SU-DHL-6 (cell line): ENCODE results near the gene MAP1LC3B2.

Source experiments
- H2AFZ ChIP-seq: fragments of 200-600 bp; sonication (generic); 2 replicates; pipeline ENCODE4 v1.6.1; 2014; ENCODE audit warnings: low read depth, mild to moderate bottlenecking, moderate library complexity, mixed read lengths, antibody characterized with exemption, low read length; ENCODE audit not compliant: severe bottlenecking
- H3F3A ChIP-seq: fragments of 200-600 bp; shearing (Covaris generic); 2 replicates; pipeline ENCODE4 v1.6.0; 2016; ENCODE audit warnings: antibody characterized with exemption, mild to moderate bottlenecking; ENCODE audit not compliant: insufficient read depth
- H3K27ac ChIP-seq: fragments of 200-600 bp; sonication (generic); 2 replicates; pipeline ENCODE4 v1.5.1; 2016; ENCODE audit warnings: low read depth, mild to moderate bottlenecking, low read length, moderate library complexity, mixed read lengths
- H3K27me3 ChIP-seq: fragments of 200-600 bp; sonication (generic), shearing (Covaris generic); 2 replicates; pipeline ENCODE4 v1.6.0; 2014; ENCODE audit warnings: mild to moderate bottlenecking, low read length
- H3K36me3 ChIP-seq: fragments of 200-600 bp; sonication (generic); 2 replicates; pipeline ENCODE4 v1.6.1; 2014; ENCODE audit warnings: mild to moderate bottlenecking, low read length, mixed read lengths
- H3K4me2 ChIP-seq: fragments of 300-600, 200-600 bp; shearing (Covaris generic), sonication (generic); 2 replicates; pipeline ENCODE4 v1.6.0; 2014; ENCODE audit warnings: low read length, low read depth, mild to moderate bottlenecking; ENCODE audit not compliant: poor library complexity, severe bottlenecking
- H3K4me3 ChIP-seq: fragments of 200-600 bp; sonication (generic); 2 replicates; pipeline ENCODE4 v1.5.1; 2014; ENCODE audit warnings: antibody characterized with exemption, low read length, mild to moderate bottlenecking, mixed read lengths; ENCODE audit not compliant: insufficient read depth, poor library complexity, severe bottlenecking
- H3K79me2 ChIP-seq: fragments of 200-600 bp; sonication (generic); 2 replicates; pipeline ENCODE4 v1.6.1; 2014; ENCODE audit warnings: mild to moderate bottlenecking, low read length, moderate library complexity; ENCODE audit not compliant: insufficient read depth
- H3K9ac ChIP-seq: fragments of 200-600 bp; sonication (generic); 2 replicates; pipeline ENCODE4 v1.7.0; 2014; ENCODE audit warnings: mild to moderate bottlenecking, low read length
- H3K9me2 ChIP-seq: fragments of 200-600 bp; sonication (generic); replicated peaks from 2 replicates; pipeline ENCODE4 v1.6.1; 2014; ENCODE audit warnings: low read length; ENCODE audit not compliant: insufficient read depth
- H3K9me3 ChIP-seq: fragments of 200-600 bp; sonication (generic); 2 replicates; pipeline ENCODE4 v1.6.1; 2014; ENCODE audit warnings: low read length, mixed read lengths; ENCODE audit not compliant: insufficient read depth
- H4K20me1 ChIP-seq: fragments of 200-600 bp; sonication (generic); 2 replicates; pipeline ENCODE4 v1.6.1; 2014; ENCODE audit warnings: low read depth, mild to moderate bottlenecking, antibody characterized with exemption, low read length, moderate library complexity, mixed read lengths
- CTCF ChIP-seq: fragments of 200-600 bp; sonication (generic); IDR thresholded peaks from one replicate; pipeline ENCODE4 v1.5.1; 2017; ENCODE audit warnings: antibody characterized with exemption, mild to moderate bottlenecking, low read length, moderate library complexity; ENCODE audit not compliant: insufficient read depth, poor library complexity, severe bottlenecking
- EZH2phosphoT487 ChIP-seq: fragments of 200-600 bp; sonication (generic), shearing (Covaris generic); conservative IDR thresholded peaks from 2 replicates; pipeline ENCODE4 v1.6.1; 2018; ENCODE audit warnings: mild to moderate bottlenecking, antibody characterized with exemption, low read length, moderate library complexity, mixed read lengths

The MAP1LC3B2 gene

GRCh38 chr12:116559162-116559935 lies at the start of gene MAP1LC3B2:
Gene MAP1LC3B2 (plus strand): TSS chr12:116559381. CDS start chr12:116575943, 16,562 bp downstream.
- Histone ChIP-seq H3K36me3 (no peaks in the 10 kb centered on the region), H3F3A (peaks cover 21% of the 10 kb centered on the region), H3K4me2 (peak within 1 kb of the TSS; percentile 83), H2AFZ (peak within 1 kb of the TSS; percentile 43), H3K79me2 (no peaks in the 10 kb centered on the region), H3K27me3 (no peaks in the 10 kb centered on the region), H3K27ac (peak within 1 kb of the TSS; percentile 97), H4K20me1 (no peaks in the 10 kb centered on the region), H3K9me3 (peaks cover 10% of the 10 kb centered on the region; the same call in 1 of the 2 replicates), H3K9ac (peak within 1 kb of the TSS; percentile 54), H3K9me2 (no peaks in the 10 kb centered on the region), H3K4me3 (peak within 1 kb of the TSS; percentile 43)
- TF ChIP-seq EZH2phosphoT487 (no peak), CTCF (no peak)

GRCh38 chr12:116513944-116514343 lies 45.2 kb upstream of the MAP1LC3B2 start:
- Histone ChIP-seq H3F3A (no peaks in the 10 kb centered on the region), H3K9ac (no peak overlapping the region), H3K4me3 (no peak overlapping the region), H3K27me3 (no peaks in the 10 kb centered on the region), H3K9me2 (no peaks in the 10 kb centered on the region), H3K79me2 (no peaks in the 10 kb centered on the region), H4K20me1 (no peaks in the 10 kb centered on the region), H3K9me3 (0 out of 2 replicates have a peak, but pooled peaks cover 5% of the 10 kb centered on the region), H2AFZ (no peak overlapping the region), H3K4me2 (no peak overlapping the region), H3K36me3 (no peaks in the 10 kb centered on the region), H3K27ac (no peak overlapping the region)
- TF ChIP-seq EZH2phosphoT487 (no peak), CTCF (no peak)

- no peaks in the 10 kb centered on the region for H3K27me3 ChIP-seq
- H3K4me3 ChIP-seq, result no peak overlapping the region
- H3K4me2 ChIP-seq, result no peak overlapping the region
- no peaks in the 10 kb centered on the region for H4K20me1 ChIP-seq
- H3K9me2 ChIP-seq, result no peaks in the 10 kb centered on the region
- 0 out of 2 replicates have a peak, but pooled peaks cover 5% of the 10 kb centered on the region for H3K9me3 ChIP-seq
- H3K27ac ChIP-seq, result no peak overlapping the region
- H3F3A ChIP-seq, result no peaks in the 10 kb centered on the region
- H2AFZ ChIP-seq, result no peak overlapping the region
- no peaks in the 10 kb centered on the region for H3K79me2 ChIP-seq
- no peak overlapping the region for H3K9ac ChIP-seq
- TF ChIP-seq CTCF (no peak), EZH2phosphoT487 (no peak)
- H3K36me3 ChIP-seq, result no peaks in the 10 kb centered on the region
These were observed 43.5 kb upstream of the MAP1LC3B2 start for GRCh38 chr12:116515684-116516083.
